ENCODE measurements around the gene CCL22. TPM values are rescaled to one million over a fixed set of nuclear protein-coding genes. Genes with fewer than 3 reads are reported as not detected.
"Not testable (repeated sequence)": the region's sequence is repeated elsewhere in the genome, so short reads cannot be mapped to it uniquely, and the experiment has no call there.

Gene CCL22
- total RNA-seq, 2 donors from 2014 or later, result 0.45 TPM; not detected in 1

GRCh38 chr16:57387598-57388354 is 29.2 kb downstream of the CCL22 start:
- intact Hi-C loops (cut with DNase I, micrococcal nuclease), result no loop called here
- DNase-seq (no peak), ATAC-seq (peak; percentile 31)

- intact Hi-C loops (cut with DNase I, micrococcal nuclease), result no loop called here
- DNase-seq (no peak), ATAC-seq (peak; percentile 70)
These were observed 29.9 kb downstream of the CCL22 start for GRCh38 chr16:57388359-57389086.

- intact Hi-C loops (cut with DNase I, micrococcal nuclease), result no loop called here
- DNase-seq (no peak), ATAC-seq (no peak)
These were observed 30.5 kb downstream of the CCL22 start for GRCh38 chr16:57389087-57389468.

- DNase-seq (no peak), ATAC-seq (no peak)
These were observed 32.2 kb downstream of the CCL22 start for GRCh38 chr16:57390636-57391295.

GRCh38 chr16:57391300-57391699 is 32.7 kb downstream of the CCL22 start:
- intact Hi-C loops (cut with DNase I, micrococcal nuclease), result no loop called here
- DNase-seq (no peak), ATAC-seq (no peak)

More at GRCh38 chr16:57390636-57391295, 32.2 kb downstream of the CCL22 start:
- intact Hi-C loops (cut with DNase I, micrococcal nuclease), result no loop called here

GRCh38 chr16:57391708-57392107 is 33.1 kb downstream of the CCL22 start:
- DNase-seq (no peak), ATAC-seq (no peak)
- intact Hi-C loops (cut with DNase I, micrococcal nuclease), result no loop called here

GRCh38 chr16:57392694-57393093 is 34.1 kb downstream of the CCL22 start:
- ATAC-seq, result peak; percentile 41
- intact Hi-C loops (cut with DNase I, micrococcal nuclease), result no loop called here
- no peak for DNase-seq

- intact Hi-C loops (cut with DNase I, micrococcal nuclease), result no loop called here
- DNase-seq (peak; percentile 53 to 65), ATAC-seq (peak; percentile 87)
These were observed 35.9 kb downstream of the CCL22 start for GRCh38 chr16:57394444-57394843.

- no peak for ATAC-seq
- intact Hi-C loops (cut with DNase I, micrococcal nuclease), result no loop called here
- DNase-seq, result no peak
These were observed 36.4 kb downstream of the CCL22 start for GRCh38 chr16:57395026-57395425.

- ATAC-seq (no peak), DNase-seq (no peak)
- intact Hi-C loops (cut with DNase I, micrococcal nuclease), result no loop called here
These were observed 38.2 kb downstream of the CCL22 start for GRCh38 chr16:57396786-57397185.

- intact Hi-C loops (cut with DNase I, micrococcal nuclease); ATAC-seq: not testable (repeated sequence)
These were observed 38.9 kb downstream of the CCL22 start for GRCh38 chr16:57397493-57397892.

GRCh38 chr16:57401943-57402640 is 43.5 kb downstream of the CCL22 start:
- intact Hi-C loops (cut with DNase I, micrococcal nuclease), result no loop called here

More at GRCh38 chr16:57397493-57397892, 38.9 kb downstream of the CCL22 start:
- DNase-seq, result not testable (repeated sequence)

GRCh38 chr16:57403965-57404817 is 45.6 kb downstream of the CCL22 start, which contains the start of gene CCL17:
Gene CCL17 (plus strand): TSS chr16:57404767. CDS start chr16:57413933, 9,166 bp downstream.
- intact Hi-C loops (cut with DNase I, micrococcal nuclease), result no loop called here
- DNase-seq, result no peak
- ATAC-seq, result no peak

More at GRCh38 chr16:57401943-57402640, 43.5 kb downstream of the CCL22 start:
- ATAC-seq (no peak), DNase-seq (no peak)

GRCh38 chr16:57405097-57405496 is 46.5 kb downstream of the CCL22 start:
- ATAC-seq (no peak), DNase-seq (no peak)
- intact Hi-C loops (cut with DNase I, micrococcal nuclease), result no loop called here

- no peak for DNase-seq
- intact Hi-C loops (cut with DNase I, micrococcal nuclease), result no loop called here
- ATAC-seq, result no peak
These were observed 48.3 kb downstream of the CCL22 start for GRCh38 chr16:57406881-57407280.

- intact Hi-C loops (cut with DNase I, micrococcal nuclease), result no loop called here
- DNase-seq (no peak), ATAC-seq (no peak)
These were observed 49.2 kb downstream of the CCL22 start for GRCh38 chr16:57407521-57408353.

GRCh38 chr16:57409065-57409464 is 50.5 kb downstream of the CCL22 start:
- intact Hi-C loops (cut with DNase I, micrococcal nuclease), result no loop called here
- no peak for DNase-seq
- no peak for ATAC-seq
